ENCODE measurements around the gene BTBD2.

BTBD2 gene

DNA sequence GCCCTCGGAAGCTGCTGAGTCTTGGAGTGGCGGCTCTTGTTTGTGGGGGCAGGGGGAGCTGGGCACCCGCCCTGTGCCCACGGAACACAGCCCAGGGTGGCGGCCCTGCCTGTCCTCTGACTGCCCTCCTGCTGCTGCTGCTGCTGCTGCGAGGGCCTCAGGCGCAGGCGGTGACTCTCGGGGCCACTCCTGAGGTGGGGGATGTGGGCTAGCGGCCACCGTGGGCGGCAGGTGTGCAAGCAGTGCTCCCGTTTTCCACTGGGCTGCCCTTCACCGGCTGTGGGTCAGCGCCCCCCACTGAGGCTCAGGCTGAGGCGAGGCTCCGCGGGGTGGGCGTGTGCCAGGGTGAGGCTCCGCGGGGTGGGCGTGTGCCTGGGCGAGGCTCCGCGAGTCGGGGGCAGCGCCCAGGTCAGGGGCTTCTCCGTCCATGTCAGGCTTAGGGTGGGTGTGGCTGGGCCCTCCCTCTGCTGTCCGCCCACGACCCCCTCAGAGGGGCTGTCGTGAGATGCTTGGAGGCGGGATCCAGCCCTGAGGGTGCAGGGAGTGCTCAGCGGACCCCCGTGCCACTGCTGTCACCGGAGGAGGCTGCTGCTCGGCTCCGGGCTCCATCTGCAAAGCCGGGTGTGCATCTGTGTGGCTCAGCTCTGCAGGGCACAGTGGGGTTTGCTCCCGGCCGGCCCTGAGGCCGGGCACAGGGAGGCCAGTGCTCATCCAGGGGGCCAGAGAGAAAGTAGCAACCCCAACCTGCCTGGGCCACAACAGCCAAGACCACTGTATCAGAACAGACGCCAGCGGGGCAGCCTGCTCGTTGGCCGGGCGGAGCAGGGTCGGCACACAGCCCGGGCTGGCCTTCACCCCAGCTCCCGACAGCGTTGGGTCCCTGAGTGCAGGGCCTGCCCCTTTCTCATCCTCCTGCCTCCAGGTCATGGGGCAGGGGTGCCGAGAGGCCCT is 60.1 kb downstream of the BTBD2 start:
- TF ChIP-seq ZFP30 (CRISPR knock-in tag; IDR thresholded peaks at IDR 0.05) (no peak), ZC3H10 (CRISPR knock-in tag; IDR thresholded peaks at IDR 0.05) (no peak), ISL1 (CRISPR knock-in tag; IDR thresholded peaks at IDR 0.05) (no peak), ESRRG (CRISPR knock-in tag; IDR thresholded peaks at IDR 0.05) (no peak), PPARA (CRISPR knock-in tag; IDR thresholded peaks at IDR 0.05; ENCODE audit: borderline replicate concordance) (no peak), OSR1 (CRISPR knock-in tag; IDR thresholded peaks at IDR 0.05) (no peak), SNAI2 (CRISPR knock-in tag; IDR thresholded peaks at IDR 0.05) (no peak), TOX (CRISPR knock-in tag; IDR thresholded peaks at IDR 0.05; ENCODE audit: borderline replicate concordance) (no peak), ZNF70 (CRISPR knock-in tag; IDR thresholded peaks at IDR 0.05) (no peak), BACH2 (CRISPR knock-in tag; IDR thresholded peaks at IDR 0.05; ENCODE audit: borderline replicate concordance) (no peak), RARB (CRISPR knock-in tag; IDR thresholded peaks at IDR 0.05) (no peak), ARNTL (CRISPR knock-in tag; IDR thresholded peaks at IDR 0.05; ENCODE audit: borderline replicate concordance, low read depth) (no peak), ZNF565 (CRISPR knock-in tag; conservative IDR thresholded peaks at IDR 0.05; ENCODE audit: low read depth) (no peak), CSDC2 (CRISPR knock-in tag; IDR thresholded peaks at IDR 0.05) (no peak)
- TF ChIP-seq, protein P1, sequence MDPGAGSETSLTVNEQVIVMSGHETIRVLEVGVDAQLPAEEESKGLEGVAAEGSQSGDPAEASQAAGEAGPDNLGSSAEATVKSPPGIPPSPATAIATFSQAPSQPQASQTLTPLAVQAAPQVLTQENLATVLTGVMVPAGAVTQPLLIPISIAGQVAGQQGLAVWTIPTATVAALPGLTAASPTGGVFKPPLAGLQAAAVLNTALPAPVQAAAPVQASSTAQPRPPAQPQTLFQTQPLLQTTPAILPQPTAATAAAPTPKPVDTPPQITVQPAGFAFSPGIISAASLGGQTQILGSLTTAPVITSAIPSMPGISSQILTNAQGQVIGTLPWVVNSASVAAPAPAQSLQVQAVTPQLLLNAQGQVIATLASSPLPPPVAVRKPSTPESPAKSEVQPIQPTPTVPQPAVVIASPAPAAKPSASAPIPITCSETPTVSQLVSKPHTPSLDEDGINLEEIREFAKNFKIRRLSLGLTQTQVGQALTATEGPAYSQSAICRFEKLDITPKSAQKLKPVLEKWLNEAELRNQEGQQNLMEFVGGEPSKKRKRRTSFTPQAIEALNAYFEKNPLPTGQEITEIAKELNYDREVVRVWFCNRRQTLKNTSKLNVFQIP (CRISPR knock-in tag; IDR thresholded peaks at IDR 0.05; ENCODE audit: borderline replicate concordance, low read depth): no peak
- TF ChIP-seq, protein P2, sequence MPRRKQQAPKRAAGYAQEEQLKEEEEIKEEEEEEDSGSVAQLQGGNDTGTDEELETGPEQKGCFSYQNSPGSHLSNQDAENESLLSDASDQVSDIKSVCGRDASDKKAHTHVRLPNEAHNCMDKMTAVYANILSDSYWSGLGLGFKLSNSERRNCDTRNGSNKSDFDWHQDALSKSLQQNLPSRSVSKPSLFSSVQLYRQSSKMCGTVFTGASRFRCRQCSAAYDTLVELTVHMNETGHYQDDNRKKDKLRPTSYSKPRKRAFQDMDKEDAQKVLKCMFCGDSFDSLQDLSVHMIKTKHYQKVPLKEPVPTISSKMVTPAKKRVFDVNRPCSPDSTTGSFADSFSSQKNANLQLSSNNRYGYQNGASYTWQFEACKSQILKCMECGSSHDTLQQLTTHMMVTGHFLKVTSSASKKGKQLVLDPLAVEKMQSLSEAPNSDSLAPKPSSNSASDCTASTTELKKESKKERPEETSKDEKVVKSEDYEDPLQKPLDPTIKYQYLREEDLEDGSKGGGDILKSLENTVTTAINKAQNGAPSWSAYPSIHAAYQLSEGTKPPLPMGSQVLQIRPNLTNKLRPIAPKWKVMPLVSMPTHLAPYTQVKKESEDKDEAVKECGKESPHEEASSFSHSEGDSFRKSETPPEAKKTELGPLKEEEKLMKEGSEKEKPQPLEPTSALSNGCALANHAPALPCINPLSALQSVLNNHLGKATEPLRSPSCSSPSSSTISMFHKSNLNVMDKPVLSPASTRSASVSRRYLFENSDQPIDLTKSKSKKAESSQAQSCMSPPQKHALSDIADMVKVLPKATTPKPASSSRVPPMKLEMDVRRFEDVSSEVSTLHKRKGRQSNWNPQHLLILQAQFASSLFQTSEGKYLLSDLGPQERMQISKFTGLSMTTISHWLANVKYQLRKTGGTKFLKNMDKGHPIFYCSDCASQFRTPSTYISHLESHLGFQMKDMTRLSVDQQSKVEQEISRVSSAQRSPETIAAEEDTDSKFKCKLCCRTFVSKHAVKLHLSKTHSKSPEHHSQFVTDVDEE (CRISPR knock-in tag; IDR thresholded peaks at IDR 0.05): no peak
- TF ChIP-seq, protein P3, sequence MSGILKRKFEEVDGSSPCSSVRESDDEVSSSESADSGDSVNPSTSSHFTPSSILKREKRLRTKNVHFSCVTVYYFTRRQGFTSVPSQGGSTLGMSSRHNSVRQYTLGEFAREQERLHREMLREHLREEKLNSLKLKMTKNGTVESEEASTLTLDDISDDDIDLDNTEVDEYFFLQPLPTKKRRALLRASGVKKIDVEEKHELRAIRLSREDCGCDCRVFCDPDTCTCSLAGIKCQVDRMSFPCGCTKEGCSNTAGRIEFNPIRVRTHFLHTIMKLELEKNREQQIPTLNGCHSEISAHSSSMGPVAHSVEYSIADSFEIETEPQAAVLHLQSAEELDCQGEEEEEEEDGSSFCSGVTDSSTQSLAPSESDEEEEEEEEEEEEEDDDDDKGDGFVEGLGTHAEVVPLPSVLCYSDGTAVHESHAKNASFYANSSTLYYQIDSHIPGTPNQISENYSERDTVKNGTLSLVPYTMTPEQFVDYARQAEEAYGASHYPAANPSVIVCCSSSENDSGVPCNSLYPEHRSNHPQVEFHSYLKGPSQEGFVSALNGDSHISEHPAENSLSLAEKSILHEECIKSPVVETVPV (CRISPR knock-in tag; IDR thresholded peaks at IDR 0.05): no peak
- TF ChIP-seq, protein P4, sequence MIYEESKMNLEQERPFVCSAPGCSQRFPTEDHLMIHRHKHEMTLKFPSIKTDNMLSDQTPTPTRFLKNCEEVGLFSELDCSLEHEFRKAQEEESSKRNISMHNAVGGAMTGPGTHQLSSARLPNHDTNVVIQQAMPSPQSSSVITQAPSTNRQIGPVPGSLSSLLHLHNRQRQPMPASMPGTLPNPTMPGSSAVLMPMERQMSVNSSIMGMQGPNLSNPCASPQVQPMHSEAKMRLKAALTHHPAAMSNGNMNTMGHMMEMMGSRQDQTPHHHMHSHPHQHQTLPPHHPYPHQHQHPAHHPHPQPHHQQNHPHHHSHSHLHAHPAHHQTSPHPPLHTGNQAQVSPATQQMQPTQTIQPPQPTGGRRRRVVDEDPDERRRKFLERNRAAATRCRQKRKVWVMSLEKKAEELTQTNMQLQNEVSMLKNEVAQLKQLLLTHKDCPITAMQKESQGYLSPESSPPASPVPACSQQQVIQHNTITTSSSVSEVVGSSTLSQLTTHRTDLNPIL (CRISPR knock-in tag; IDR thresholded peaks at IDR 0.05; ENCODE audit: low read depth): no peak

DNA sequence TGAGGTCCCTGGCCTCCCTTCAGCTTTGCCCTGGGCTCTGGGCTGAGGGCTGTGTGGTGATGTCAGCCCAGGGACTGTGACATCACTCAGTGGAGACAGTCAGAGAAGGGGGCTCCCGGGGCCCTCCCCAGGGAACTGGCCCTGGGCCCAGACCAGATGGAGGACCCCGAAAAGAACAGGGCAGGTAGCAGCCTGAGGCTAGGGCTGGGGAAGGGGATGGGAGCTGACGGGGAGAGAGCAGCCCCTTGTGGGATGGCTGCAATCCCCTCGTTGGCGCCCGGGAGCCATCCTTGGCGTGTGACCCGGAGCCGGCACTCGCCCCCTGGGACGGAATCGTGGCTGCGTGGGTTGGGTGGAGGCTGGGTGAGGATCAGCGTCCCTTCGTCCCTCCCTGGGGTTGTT is 61.0 kb downstream of the BTBD2 start:
- no peak for ATAC-seq

More for the DNA sequence above, 60.1 kb downstream of the BTBD2 start:
- ATAC-seq: no peak

More for the DNA sequence above, 61.0 kb downstream of the BTBD2 start:
- TF ChIP-seq ARNTL (CRISPR knock-in tag; IDR thresholded peaks at IDR 0.05; ENCODE audit: borderline replicate concordance, low read depth) (no peak), OSR1 (CRISPR knock-in tag; IDR thresholded peaks at IDR 0.05) (no peak), ESRRG (CRISPR knock-in tag; IDR thresholded peaks at IDR 0.05) (no peak), ZNF565 (CRISPR knock-in tag; conservative IDR thresholded peaks at IDR 0.05; ENCODE audit: low read depth) (no peak), ISL1 (CRISPR knock-in tag; IDR thresholded peaks at IDR 0.05) (no peak), RARB (CRISPR knock-in tag; IDR thresholded peaks at IDR 0.05) (no peak), ZNF8 (CRISPR knock-in tag; IDR thresholded peaks at IDR 0.05) (no peak), PPARA (CRISPR knock-in tag; IDR thresholded peaks at IDR 0.05; ENCODE audit: borderline replicate concordance) (no peak)
- TF ChIP-seq, protein P1 (CRISPR knock-in tag; IDR thresholded peaks at IDR 0.05; ENCODE audit: borderline replicate concordance, low read depth): no peak
- TF ChIP-seq, protein P2 (CRISPR knock-in tag; IDR thresholded peaks at IDR 0.05): no peak
- TF ChIP-seq, protein P4 (CRISPR knock-in tag; IDR thresholded peaks at IDR 0.05; ENCODE audit: low read depth): no peak
